A673 (cell line): ENCODE results near the gene FDX2.

Source experiments
- EZH2 ChIP-seq: fragments of 200-600 bp; sonication (generic); IDR thresholded peaks from 2 replicates; pipeline ENCODE4 v1.6.1; 2017; ENCODE audit warnings: borderline replicate concordance, low read depth, mild to moderate bottlenecking, mixed read lengths, antibody characterized with exemption, low read length; ENCODE audit not compliant: poor library complexity, severe bottlenecking
- TF ChIP-seq, protein P1 (sequence below): fragments of 300-800, 200-600 bp; sonication (generic); conservative IDR thresholded peaks from 2 replicates; pipeline ENCODE4 v1.5.1; 2017; ENCODE audit warnings: low read depth, mild to moderate bottlenecking, antibody characterized with exemption, low read length, moderate library complexity, mixed read lengths

DNA sequence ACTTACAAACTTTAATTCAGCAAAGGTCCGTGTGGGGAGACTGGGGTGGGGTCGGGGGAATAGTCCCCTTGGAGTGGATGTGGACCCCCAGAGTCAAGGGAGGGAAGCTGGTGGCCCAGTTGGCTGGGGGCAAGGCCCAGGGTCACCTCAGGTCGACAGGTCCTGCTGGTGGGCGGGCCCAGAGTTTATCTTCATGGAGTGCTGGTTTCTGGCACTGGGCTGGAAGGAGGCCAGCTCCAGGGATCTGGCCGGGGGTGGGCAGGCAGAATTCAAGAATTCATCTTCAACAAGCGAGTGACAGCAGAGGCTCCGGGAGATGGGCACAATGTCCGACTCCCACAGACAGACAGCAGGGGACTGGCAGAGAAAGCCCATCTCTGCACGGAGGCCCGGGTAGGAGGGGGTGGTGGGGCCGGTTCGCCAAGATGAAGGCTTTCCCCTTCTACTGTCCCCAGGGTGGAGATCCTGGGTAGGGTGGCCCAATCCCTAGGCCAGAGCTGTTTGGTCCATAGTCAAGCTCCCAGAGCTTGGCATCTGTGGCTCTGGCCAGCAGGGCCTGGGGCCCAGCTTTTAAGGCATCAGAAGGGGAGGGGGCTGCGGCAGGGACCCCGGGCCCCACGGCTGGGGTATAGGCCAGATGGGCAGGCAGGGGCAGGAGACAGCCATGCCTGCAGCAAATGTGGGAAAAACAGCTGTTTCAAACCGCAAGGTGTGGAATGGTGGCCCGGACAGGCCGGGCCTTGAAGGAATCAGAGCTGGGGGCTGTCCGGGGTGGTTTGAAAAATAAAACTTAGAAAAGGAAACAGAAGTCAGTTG is 622 bp upstream of the FDX2 start:
- TF ChIP-seq, protein P1, sequence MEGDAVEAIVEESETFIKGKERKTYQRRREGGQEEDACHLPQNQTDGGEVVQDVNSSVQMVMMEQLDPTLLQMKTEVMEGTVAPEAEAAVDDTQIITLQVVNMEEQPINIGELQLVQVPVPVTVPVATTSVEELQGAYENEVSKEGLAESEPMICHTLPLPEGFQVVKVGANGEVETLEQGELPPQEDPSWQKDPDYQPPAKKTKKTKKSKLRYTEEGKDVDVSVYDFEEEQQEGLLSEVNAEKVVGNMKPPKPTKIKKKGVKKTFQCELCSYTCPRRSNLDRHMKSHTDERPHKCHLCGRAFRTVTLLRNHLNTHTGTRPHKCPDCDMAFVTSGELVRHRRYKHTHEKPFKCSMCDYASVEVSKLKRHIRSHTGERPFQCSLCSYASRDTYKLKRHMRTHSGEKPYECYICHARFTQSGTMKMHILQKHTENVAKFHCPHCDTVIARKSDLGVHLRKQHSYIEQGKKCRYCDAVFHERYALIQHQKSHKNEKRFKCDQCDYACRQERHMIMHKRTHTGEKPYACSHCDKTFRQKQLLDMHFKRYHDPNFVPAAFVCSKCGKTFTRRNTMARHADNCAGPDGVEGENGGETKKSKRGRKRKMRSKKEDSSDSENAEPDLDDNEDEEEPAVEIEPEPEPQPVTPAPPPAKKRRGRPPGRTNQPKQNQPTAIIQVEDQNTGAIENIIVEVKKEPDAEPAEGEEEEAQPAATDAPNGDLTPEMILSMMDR: no peak
- no peak for TF ChIP-seq EZH2
